K562 treated with DMSO at 1 percent for 12 hours (cell line): ENCODE data around the gene GRID1. TPM values are rescaled to one million over a fixed set of nuclear protein-coding genes. Genes with fewer than 3 reads are reported as not detected.

Experiments
- total RNA-seq: library from RNA; unstranded; fragments of 300-600 nt; gene quantifications from 2 replicates; pipeline ENCODE4 v1.2.3, GENCODE V29; 2022; ENCODE audit not compliant: insufficient read depth

The GRID1 gene
- 5.6 and 8.2 TPM in 2 replicates for total RNA-seq

DNA sequence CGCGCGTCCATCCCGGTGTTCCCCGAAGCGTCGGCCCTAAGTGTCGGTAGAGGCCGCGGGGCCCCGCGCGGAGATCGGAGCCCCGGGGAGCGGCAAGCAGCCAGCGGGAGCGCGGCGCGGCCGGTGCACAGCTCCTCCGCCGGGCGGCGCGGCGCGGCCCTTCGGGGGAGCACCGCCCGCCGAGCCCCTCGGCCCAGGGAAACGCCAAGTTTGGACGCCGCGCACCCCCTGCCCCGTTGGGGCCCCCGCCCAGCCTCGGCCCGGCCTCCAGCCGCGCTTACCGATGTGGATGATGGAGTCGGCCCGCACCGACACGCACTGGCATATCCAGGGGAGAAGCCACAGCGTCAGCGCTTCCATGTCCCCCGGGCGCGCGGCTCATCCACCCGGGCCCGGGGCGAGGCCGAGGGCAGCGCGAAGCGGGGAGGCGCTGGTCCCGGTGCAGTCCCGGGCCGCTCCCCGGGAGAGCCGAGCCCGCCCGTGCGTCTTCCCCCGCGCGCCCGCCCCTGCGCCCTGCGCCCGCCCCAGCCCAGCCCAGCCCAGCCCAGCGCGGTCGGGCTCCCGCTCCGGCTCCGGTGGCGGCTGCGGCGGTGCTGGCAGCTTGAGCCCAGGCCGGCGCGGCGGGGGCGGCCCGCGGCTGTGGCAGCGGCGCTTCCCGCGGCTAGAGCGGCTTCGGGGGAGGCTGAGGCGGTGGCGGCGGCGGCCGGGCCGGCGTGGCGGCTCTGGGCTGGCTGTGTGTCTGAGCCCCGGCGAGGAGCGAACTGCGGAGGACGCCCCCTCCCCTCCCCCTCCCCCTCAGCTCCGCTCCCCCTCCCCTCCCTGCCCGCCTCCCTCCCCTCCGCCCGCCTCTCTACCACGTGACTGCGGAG, at the start of gene GRID1:
Gene GRID1 (minus strand): TSS at position 763 of the 869 bp plus-strand sequence.

Other genes with a start within 250 kb of the GRID1 start
- gene WAPL, start 155.0 kb upstream of the GRID1 start, total RNA-seq: 5.4 and 17.8 TPM in 2 replicates